ENCODE measurements around the gene IL22RA2.

IL22RA2 gene

GRCh38 chr6:137095651-137096238 is 77.7 kb downstream of the IL22RA2 start:
- no peak for DNase-seq (ENCODE audit: low read depth)

GRCh38 chr6:137095093-137095492 is 78.4 kb downstream of the IL22RA2 start:
- no peak for DNase-seq (ENCODE audit: low read depth)

DNA sequence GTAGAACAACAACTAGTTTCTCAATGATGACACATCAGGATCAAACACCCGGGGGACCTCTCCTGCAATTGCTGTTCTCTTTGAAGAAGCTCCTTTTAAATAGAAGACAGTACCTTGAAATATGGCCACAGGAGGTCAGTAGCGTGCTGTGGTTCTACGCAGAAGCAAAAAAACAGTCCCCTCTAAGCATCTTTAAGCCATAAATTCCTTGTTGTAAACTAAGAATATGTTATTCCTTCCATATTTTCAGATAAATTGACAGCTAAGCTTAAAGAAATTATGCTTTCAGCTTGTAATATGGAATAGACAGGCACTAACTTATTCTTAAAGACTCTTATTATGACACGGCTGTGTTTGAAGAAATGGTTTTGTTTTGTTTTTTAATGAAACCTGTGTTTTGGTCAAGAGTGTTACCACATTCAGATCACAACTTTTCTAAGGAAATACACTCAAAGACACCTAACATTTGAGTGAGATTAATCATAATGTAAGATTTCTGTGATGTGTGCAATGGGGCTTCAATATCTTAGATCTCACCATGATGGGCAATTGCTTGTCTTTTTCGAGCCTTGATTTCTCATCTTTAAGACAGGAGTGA is 78.9 kb downstream of the IL22RA2 start:
- DNase-seq (ENCODE audit: low read depth), result peak; percentile 27

Measured in T follicular helper cell (primary cell).